Measurements from ENCODE around the gene VPS37D. TPM values are rescaled to one million over a fixed set of nuclear protein-coding genes. Genes with fewer than 3 reads are reported as not detected.

The VPS37D gene
- total and polyA plus RNA-seq, 7 donors: 0.60 to 8.7 (median 2.6) TPM; not detected in 1

DNA sequence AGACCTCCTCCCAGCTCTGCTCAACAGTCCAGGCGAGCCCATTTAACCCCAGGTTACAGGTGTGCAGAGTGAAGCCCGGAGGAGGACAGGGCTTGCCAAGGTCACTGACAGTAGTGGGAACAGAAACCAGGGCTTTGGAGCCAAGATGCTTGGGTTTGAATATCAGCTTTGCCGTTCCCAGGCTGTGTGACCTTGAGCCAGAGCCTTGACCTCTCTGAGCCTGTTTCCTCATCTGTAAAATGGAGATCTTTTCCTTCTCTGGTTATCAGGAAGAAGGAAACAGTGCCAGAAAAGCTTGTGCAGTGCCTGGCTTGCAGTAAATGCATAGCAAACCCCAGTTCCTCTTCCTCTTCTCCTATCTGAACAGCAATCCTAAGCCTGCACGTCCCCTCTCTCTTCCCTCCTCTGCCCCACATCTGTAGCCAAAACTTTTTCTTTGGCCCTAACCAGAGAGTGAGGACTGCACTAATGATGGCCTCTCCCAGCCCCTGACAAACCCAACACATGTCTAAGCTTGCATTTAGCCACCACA is 21.9 kb upstream of the VPS37D start:
- Histone ChIP-seq H3K9me3 (peaks cover 0 to 5% (median 2%) of the 10 kb centered on the region in 4 donors), H3K4me1 (peaks cover 0 to 11% (median 10%) of the 10 kb centered on the region in 4 donors), H3K4me3 (no peak overlapping the region), H3K36me3 (no peaks in the 10 kb centered on the region), H3K27me3 (peaks cover 15 to 71% (median 26%) of the 10 kb centered on the region in 3 donors), H3K27ac (no peak overlapping the region)
- no peak for DNase-seq
- TF ChIP-seq POLR2AphosphoS5 (IDR thresholded peaks at IDR 0.05) (no peak), EP300 (IDR thresholded peaks at IDR 0.05) (no peak), POLR2A (IDR thresholded peaks at IDR 0.05) (no peak)
- TF ChIP-seq, protein P1, sequence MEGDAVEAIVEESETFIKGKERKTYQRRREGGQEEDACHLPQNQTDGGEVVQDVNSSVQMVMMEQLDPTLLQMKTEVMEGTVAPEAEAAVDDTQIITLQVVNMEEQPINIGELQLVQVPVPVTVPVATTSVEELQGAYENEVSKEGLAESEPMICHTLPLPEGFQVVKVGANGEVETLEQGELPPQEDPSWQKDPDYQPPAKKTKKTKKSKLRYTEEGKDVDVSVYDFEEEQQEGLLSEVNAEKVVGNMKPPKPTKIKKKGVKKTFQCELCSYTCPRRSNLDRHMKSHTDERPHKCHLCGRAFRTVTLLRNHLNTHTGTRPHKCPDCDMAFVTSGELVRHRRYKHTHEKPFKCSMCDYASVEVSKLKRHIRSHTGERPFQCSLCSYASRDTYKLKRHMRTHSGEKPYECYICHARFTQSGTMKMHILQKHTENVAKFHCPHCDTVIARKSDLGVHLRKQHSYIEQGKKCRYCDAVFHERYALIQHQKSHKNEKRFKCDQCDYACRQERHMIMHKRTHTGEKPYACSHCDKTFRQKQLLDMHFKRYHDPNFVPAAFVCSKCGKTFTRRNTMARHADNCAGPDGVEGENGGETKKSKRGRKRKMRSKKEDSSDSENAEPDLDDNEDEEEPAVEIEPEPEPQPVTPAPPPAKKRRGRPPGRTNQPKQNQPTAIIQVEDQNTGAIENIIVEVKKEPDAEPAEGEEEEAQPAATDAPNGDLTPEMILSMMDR (IDR thresholded peaks at IDR 0.05): no peak
- WGBS, 2 donors: 33 to 59% methylated on average over 4 of the region's 4 CpGs
- intact Hi-C loops (cut with DNase I): no loop called here

DNA sequence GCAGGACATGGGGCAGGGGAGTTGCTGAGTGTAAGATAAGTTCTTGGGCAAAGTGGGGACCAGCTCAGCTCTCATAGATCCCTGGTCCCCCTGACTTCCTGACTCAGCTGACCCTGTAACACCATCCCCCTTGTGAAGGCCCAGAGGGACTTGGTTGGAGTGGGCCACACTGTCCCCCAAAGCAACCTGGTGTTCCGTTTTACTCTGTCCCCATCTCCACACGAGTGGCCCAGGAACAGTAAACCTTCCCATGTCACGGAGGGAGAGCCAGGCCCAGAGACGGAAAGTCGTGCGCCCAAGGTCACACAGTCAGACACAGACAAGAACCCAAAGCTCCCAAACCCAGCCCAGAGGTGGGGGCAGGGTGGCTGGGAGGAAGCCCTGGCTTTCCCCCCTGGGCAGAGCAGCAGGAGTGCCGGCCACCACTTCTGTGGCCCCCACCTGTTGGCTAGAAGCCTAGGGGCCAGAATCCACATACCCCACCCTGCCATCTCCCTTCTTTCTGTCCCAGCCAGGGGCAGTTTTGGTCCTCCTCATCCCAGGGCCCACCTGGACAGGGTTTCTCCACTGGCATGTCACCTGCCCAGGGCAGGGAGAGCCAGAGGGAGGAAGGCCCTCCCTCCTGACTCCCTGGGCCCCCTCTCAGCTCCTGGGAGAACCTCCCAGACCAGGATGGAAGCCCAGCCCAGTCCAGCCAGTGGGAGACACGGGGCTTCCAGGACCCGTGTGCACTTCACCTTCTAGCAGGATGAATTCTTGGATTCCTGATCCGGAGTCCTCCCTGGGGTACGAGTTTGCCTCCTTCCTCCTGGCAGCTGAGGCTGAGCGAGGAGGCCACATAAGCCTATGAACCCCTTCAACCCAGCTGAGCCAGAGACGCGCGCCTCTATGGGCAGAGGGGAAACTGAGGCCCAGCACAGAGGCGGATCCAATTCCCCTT is 20.6 kb upstream of the VPS37D start:
- peaks cover 15 to 66% (median 26%) of the 10 kb centered on the region in 3 donors for H3K27me3 ChIP-seq
- 42 to 45% methylated on average over 16 of the region's 16 CpGs for WGBS, 2 donors
- peaks cover 0 to 11% (median 10%) of the 10 kb centered on the region in 4 donors for H3K4me1 ChIP-seq
- no peak for DNase-seq
- intact Hi-C loops (cut with DNase I): no loop called here
- H3K4me3 ChIP-seq: peak overlapping the region in 1 of 4 donors; percentile 49
- no peaks in the 10 kb centered on the region for H3K36me3 ChIP-seq
- H3K9me3 ChIP-seq: no peaks in the 10 kb centered on the region
- H3K27ac ChIP-seq: no peak overlapping the region
- TF ChIP-seq EP300 (IDR thresholded peaks at IDR 0.05): no peak
- no peak for TF ChIP-seq POLR2AphosphoS5 (IDR thresholded peaks at IDR 0.05)
- TF ChIP-seq, protein P1 (IDR thresholded peaks at IDR 0.05): no peak
- TF ChIP-seq POLR2A (IDR thresholded peaks at IDR 0.05): no peak

DNA sequence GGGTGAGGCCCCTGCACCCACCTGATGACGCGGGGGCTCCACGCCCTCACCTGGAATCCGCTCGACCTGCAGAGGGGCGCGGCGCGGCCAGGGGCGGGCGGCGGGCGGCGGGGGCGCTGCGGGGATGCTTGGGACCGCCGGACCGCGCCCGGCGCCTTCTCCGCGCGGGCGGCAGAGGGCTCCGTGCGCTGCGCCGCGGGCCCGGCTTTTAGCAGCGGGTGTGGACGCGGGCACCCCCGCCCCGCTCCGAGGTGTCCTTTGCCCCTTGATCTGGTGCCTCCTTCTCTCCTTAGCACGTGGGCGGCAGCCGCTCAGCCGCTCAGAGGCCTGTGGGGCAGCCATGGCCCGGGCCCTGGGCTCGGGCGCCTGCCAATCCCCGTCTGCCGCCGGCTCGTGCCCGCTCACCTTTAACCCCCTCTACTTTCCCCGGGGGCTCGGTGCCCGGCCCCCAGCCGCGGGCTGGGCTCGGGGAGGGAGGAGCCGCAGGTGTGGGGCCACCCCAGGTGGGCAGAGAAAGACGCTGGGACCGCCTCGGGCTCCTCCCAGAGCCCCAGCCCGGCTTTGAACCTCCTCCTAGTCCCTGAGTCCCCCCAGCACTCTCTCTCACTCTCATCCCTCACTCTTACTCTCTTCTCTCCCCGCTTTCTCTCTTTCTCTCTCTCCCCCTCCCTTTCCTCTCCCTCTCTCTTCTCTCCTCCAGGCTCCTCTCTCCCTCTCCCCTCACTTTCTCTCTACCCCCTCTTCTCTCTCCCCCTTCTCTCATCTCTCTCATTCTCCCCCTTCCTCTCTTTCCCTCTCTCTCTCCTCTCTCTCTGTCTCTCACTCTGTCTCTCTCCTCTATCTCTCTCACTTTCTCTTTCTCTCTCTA is 19.7 kb upstream of the VPS37D start:
- TF ChIP-seq POLR2AphosphoS5 (IDR thresholded peaks at IDR 0.05) (no peak), POLR2A (IDR thresholded peaks at IDR 0.05) (no peak), EP300 (IDR thresholded peaks at IDR 0.05) (no peak)
- TF ChIP-seq, protein P1 (IDR thresholded peaks at IDR 0.05): no peak
- DNase-seq: no peak
- Histone ChIP-seq H3K27ac (no peak overlapping the region), H3K36me3 (no peaks in the 10 kb centered on the region), H3K4me3 (peak overlapping the region in 3 of 4 donors; percentile 35 to 49 (median 47)), H3K27me3 (peaks cover 15 to 66% (median 26%) of the 10 kb centered on the region in 3 donors), H3K9me3 (no peaks in the 10 kb centered on the region), H3K4me1 (peaks cover 0 to 11% (median 10%) of the 10 kb centered on the region in 4 donors)
- intact Hi-C loops (cut with DNase I): no loop called here
- 1% methylated on average over 62 of the region's 62 CpGs for WGBS, 2 donors

DNA sequence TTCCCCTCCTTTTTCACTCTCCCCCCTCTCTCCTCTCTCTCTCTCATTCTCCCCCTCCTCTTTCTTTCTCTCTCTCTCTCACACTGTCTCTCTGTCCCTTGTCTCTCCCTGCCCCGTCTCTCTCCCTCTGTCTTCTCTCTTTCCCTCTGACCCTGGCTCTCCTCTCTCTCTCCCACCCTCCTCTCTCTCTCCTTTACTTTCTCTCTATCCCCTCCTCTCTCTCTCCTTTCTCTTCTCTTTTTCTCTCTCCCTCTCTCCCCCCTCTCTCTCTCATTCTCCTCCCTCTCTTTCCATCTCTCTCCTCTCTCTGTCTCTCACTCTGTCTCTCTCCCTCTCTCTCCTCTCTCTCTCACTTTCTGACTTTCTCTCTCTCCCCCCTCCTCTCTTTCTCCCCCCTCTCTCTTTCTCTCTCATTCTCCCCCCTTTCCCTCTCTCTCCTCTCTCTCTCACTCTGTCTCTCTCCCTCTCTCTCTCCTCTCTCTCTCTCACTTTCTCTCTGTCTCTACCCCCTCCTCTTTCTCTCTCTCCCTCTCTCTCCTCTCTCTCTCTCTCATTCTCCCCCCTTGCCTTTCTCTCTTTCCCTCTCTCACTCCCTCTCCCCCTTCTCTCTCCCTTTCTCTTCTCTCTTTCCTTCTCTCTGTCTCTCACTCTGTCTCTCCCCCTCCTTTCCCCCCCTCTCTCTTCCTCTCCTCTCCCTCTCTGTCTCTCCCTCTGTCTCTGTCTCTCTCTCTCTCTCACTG is 18.9 kb upstream of the VPS37D start:
- no peak for DNase-seq
- WGBS, 2 donors: 56 to 67% methylated on average over 1 of the region's 1 CpG
- intact Hi-C loops (cut with DNase I): no loop called here

More for the DNA sequence above, 18.9 kb upstream of the VPS37D start:
- no peak overlapping the region for H3K27ac ChIP-seq
- peaks cover 15 to 65% (median 26%) of the 10 kb centered on the region in 3 donors for H3K27me3 ChIP-seq
- no peak overlapping the region for H3K4me3 ChIP-seq
- no peaks in the 10 kb centered on the region for H3K9me3 ChIP-seq
- no peaks in the 10 kb centered on the region for H3K36me3 ChIP-seq
- TF ChIP-seq, protein P1 (IDR thresholded peaks at IDR 0.05): no peak
- TF ChIP-seq EP300 (IDR thresholded peaks at IDR 0.05) (no peak), POLR2AphosphoS5 (IDR thresholded peaks at IDR 0.05) (no peak), POLR2A (IDR thresholded peaks at IDR 0.05) (no peak)
- peaks cover 0 to 11% (median 10%) of the 10 kb centered on the region in 4 donors for H3K4me1 ChIP-seq

Data from sigmoid colon (tissue), 7 donors.